ENCODE data around the gene GLIS1. TPM values are rescaled to one million over a fixed set of nuclear protein-coding genes. Genes with fewer than 3 reads are reported as not detected.

Gene GLIS1
- total RNA-seq, 1 experiment from 2014 or later = 0.13 TPM

DNA sequence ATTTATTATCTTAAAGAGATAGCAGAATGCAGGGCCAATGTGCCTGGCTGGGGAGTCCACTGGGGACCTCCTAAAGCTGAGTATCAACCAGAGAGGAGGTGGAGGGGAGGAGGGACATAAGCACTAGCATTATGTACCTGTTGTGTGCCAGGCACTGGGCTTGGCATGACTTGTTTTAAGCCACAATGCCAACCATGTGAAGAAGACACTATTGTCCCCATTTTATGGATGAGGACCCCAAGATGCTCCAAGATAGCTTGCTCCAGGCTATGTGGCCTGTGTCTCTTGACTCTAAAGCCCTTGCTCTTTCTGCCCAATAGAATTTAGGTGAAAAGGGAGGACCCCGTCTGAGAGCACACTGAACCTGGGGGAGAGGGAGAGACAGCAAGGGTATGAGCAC is 111.3 kb downstream of the GLIS1 start:
- ChIA-PET POLR2A (ENCODE audit: low non-redundant PET) (no interaction called here), CTCF (no interaction called here)
- Histone ChIP-seq H3K36me3 (ENCODE audit: insufficient read depth, low read length, poor library complexity, severe bottlenecking) (no peaks in the 10 kb centered on the region), H3K4me3 (ENCODE audit: low read depth, low read length, poor library complexity, severe bottlenecking) (no peak overlapping the region), H3K4me1 (ENCODE audit: insufficient read depth, low read length, poor library complexity, severe bottlenecking) (no peaks in the 10 kb centered on the region), H3K9me3 (ENCODE audit: low read depth, low read length, poor library complexity, severe bottlenecking) (no peaks in the 10 kb centered on the region), H3K27me3 (replicated peaks; ENCODE audit: insufficient read depth, low read depth, low read length, poor library complexity) (no peaks in the 10 kb centered on the region), H3K27ac (ENCODE audit: low read depth, low read length, poor library complexity, severe bottlenecking) (no peak overlapping the region)
- DNase-seq (ENCODE audit: low spot score) = no peak
- TF ChIP-seq EZH2 (IDR thresholded peaks at IDR 0.05; ENCODE audit: borderline replicate concordance, low read depth, low read length, poor library complexity, severe bottlenecking) = no peak
- TF ChIP-seq, protein P1, sequence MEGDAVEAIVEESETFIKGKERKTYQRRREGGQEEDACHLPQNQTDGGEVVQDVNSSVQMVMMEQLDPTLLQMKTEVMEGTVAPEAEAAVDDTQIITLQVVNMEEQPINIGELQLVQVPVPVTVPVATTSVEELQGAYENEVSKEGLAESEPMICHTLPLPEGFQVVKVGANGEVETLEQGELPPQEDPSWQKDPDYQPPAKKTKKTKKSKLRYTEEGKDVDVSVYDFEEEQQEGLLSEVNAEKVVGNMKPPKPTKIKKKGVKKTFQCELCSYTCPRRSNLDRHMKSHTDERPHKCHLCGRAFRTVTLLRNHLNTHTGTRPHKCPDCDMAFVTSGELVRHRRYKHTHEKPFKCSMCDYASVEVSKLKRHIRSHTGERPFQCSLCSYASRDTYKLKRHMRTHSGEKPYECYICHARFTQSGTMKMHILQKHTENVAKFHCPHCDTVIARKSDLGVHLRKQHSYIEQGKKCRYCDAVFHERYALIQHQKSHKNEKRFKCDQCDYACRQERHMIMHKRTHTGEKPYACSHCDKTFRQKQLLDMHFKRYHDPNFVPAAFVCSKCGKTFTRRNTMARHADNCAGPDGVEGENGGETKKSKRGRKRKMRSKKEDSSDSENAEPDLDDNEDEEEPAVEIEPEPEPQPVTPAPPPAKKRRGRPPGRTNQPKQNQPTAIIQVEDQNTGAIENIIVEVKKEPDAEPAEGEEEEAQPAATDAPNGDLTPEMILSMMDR (conservative IDR thresholded peaks at IDR 0.05; ENCODE audit: low read depth, low read length) = no peak
- intact Hi-C loops (cut with micrococcal nuclease; ENCODE audit: unreplicated experiment) = no loop called here
- BruUV-seq (replicated peaks) = no TSS peak

DNA sequence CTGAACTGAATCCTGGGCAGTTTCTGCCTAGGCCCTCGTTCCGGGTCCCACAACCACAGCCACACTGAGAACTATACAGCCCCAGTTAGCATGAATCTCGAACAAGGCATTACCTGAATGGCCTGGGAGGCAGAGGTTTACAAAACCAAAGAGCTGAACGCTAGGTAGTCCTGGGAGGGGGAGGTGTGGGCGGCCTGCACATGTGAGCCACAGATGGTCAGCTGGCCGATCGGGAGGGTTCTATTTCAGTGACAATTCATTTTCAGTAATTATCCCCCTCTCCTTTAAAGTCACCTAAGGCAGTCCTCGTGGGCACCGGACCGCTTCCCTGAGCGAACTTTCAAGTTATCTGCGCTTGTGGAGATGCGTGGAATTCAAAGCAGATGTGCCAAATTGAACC is 111.9 kb downstream of the GLIS1 start:
- no peak for DNase-seq (ENCODE audit: low spot score)
- no peak overlapping the region for H3K4me3 ChIP-seq (ENCODE audit: low read depth, low read length, poor library complexity, severe bottlenecking)
- BruUV-seq (replicated peaks) = no TSS peak
- ChIA-PET POLR2A (ENCODE audit: low non-redundant PET) (no interaction called here), CTCF (no interaction called here)
- no peaks in the 10 kb centered on the region for H3K27me3 ChIP-seq (replicated peaks; ENCODE audit: insufficient read depth, low read depth, low read length, poor library complexity)
- H3K27ac ChIP-seq (ENCODE audit: low read depth, low read length, poor library complexity, severe bottlenecking) = no peak overlapping the region
- H3K4me1 ChIP-seq (ENCODE audit: insufficient read depth, low read length, poor library complexity, severe bottlenecking) = no peaks in the 10 kb centered on the region
- intact Hi-C loops (cut with micrococcal nuclease; ENCODE audit: unreplicated experiment) = no loop called here
- no peaks in the 10 kb centered on the region for H3K9me3 ChIP-seq (ENCODE audit: low read depth, low read length, poor library complexity, severe bottlenecking)
- no peaks in the 10 kb centered on the region for H3K36me3 ChIP-seq (ENCODE audit: insufficient read depth, low read length, poor library complexity, severe bottlenecking)
- no peak for TF ChIP-seq EZH2 (IDR thresholded peaks at IDR 0.05; ENCODE audit: borderline replicate concordance, low read depth, low read length, poor library complexity, severe bottlenecking)
- TF ChIP-seq, protein P1 (conservative IDR thresholded peaks at IDR 0.05; ENCODE audit: low read depth, low read length) = no peak

DNA sequence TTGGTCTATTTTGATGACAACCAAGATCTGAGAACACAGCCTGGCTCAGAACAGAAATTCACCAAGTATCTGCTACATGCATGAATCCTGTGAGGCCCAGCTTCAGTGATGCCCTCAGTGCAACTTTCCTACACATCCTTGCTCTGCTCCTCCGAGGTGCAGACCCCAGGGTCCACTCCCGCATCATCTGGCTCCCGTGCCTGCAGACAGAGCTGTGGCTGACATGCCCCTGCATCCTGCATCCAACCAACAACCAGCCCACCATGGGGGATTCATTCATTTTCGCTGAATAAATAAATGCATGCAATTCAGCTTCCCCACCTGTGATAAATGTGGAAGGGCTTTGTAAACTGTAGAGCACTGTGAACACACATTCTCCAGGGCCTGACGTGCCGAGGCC is 112.3 kb downstream of the GLIS1 start:
- Histone ChIP-seq H3K27ac (ENCODE audit: low read depth, low read length, poor library complexity, severe bottlenecking) (no peak overlapping the region), H3K36me3 (ENCODE audit: insufficient read depth, low read length, poor library complexity, severe bottlenecking) (no peaks in the 10 kb centered on the region), H3K4me1 (ENCODE audit: insufficient read depth, low read length, poor library complexity, severe bottlenecking) (no peaks in the 10 kb centered on the region), H3K27me3 (replicated peaks; ENCODE audit: insufficient read depth, low read depth, low read length, poor library complexity) (no peaks in the 10 kb centered on the region), H3K4me3 (ENCODE audit: low read depth, low read length, poor library complexity, severe bottlenecking) (no peak overlapping the region), H3K9me3 (ENCODE audit: low read depth, low read length, poor library complexity, severe bottlenecking) (no peaks in the 10 kb centered on the region)
- POLR2A ChIA-PET (ENCODE audit: low non-redundant PET) = no interaction called here
- BruUV-seq (replicated peaks) = no TSS peak
- no peak for DNase-seq (ENCODE audit: low spot score)
- no peak for TF ChIP-seq EZH2 (IDR thresholded peaks at IDR 0.05; ENCODE audit: borderline replicate concordance, low read depth, low read length, poor library complexity, severe bottlenecking)
- TF ChIP-seq, protein P1 (conservative IDR thresholded peaks at IDR 0.05; ENCODE audit: low read depth, low read length) = no peak
- CTCF ChIA-PET = no interaction called here
- intact Hi-C loops (cut with micrococcal nuclease; ENCODE audit: unreplicated experiment) = no loop called here

Data from A673 (cell line).